ENCODE results near the gene ALDH8A1.

DNA sequence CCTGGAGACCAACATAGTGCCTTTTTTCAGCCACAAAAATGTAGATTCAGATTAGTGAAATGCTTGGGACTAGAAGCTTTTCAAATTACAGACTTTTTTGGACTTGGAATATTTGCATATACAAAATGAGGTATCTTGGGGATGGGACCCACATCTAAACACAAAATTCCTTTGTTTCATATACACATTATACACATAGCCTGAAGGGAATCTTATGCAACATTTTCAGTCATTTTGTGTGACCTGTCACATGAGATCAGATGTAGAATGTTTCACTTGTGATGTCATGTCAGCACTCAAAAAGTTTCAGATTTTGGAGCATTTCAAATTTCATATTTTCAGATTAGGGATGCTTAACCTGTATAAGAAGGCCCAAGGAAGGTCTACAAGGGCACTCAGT, 44.5 kb upstream of the ALDH8A1 start:
- TF ChIP-seq, protein P1, sequence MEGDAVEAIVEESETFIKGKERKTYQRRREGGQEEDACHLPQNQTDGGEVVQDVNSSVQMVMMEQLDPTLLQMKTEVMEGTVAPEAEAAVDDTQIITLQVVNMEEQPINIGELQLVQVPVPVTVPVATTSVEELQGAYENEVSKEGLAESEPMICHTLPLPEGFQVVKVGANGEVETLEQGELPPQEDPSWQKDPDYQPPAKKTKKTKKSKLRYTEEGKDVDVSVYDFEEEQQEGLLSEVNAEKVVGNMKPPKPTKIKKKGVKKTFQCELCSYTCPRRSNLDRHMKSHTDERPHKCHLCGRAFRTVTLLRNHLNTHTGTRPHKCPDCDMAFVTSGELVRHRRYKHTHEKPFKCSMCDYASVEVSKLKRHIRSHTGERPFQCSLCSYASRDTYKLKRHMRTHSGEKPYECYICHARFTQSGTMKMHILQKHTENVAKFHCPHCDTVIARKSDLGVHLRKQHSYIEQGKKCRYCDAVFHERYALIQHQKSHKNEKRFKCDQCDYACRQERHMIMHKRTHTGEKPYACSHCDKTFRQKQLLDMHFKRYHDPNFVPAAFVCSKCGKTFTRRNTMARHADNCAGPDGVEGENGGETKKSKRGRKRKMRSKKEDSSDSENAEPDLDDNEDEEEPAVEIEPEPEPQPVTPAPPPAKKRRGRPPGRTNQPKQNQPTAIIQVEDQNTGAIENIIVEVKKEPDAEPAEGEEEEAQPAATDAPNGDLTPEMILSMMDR (conservative IDR thresholded peaks at IDR 0.05; ENCODE audit: low read length), result no peak
- TF ChIP-seq EZH2phosphoT487 (IDR thresholded peaks at IDR 0.05; ENCODE audit: borderline replicate concordance), result no peak

Data from Loucy (cell line).